ENCODE measurements around the gene CISH. TPM values are rescaled to one million over a fixed set of nuclear protein-coding genes. Genes with fewer than 3 reads are reported as not detected.

Gene CISH
- total and polyA plus RNA-seq, 9 donors: 6.2 to 28.0 (median 21.9) TPM

- no peak for TF ChIP-seq CTCF (IDR thresholded peaks at IDR 0.05)
- intact Hi-C loops (cut with DNase I): no loop called here
- H3K27me3 ChIP-seq: no peaks in the 10 kb centered on the region
- DNase-seq: no peak
- H3K4me1 ChIP-seq (ENCODE audit: insufficient read depth): peaks cover 2% of the 10 kb centered on the region
- H3K27ac ChIP-seq: no peak overlapping the region
- 82 to 91% (median 90%) methylated on average over 6 of the region's 6 CpGs for WGBS, 3 donors
- H3K9me3 ChIP-seq: no peaks in the 10 kb centered on the region
- H3K4me3 ChIP-seq: no peak overlapping the region
- no peaks in the 10 kb centered on the region for H3K36me3 ChIP-seq
These were observed 36.2 kb downstream of the CISH start for GRCh38 chr3:50575372-50575771.

DNA sequence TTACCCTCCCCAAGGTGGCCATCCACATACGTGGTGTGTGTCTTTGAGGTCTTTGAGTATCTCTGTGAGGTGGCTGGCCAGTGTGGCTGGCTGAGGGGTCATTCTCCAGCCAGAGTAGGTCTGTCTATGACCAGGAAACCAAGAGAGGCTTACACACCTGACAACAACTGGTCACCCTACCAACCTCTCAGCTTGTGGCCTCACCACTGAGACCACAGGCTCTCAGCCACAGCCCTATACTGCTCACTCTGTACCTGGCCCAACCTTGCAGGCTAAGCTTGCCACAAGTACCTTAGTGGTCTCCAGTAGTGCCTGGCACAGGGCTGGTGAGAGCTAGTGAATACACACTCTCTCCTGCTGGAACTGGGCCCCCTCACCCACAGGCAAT, 37.1 kb downstream of the CISH start:
- Histone ChIP-seq H3K4me3 (no peak overlapping the region), H3K9me3 (no peaks in the 10 kb centered on the region), H3K27me3 (no peaks in the 10 kb centered on the region), H3K36me3 (no peaks in the 10 kb centered on the region), H3K4me1 (ENCODE audit: insufficient read depth) (peaks cover 5% of the 10 kb centered on the region), H3K27ac (no peak overlapping the region)
- WGBS, 3 donors: 79 to 91% (median 88%) methylated on average over 1 of the region's 1 CpG
- no peak for DNase-seq
- TF ChIP-seq EP300 (IDR thresholded peaks at IDR 0.05) (no peak), CTCF (IDR thresholded peaks at IDR 0.05) (no peak), POLR2A (IDR thresholded peaks at IDR 0.05) (no peak)
- intact Hi-C loops (cut with DNase I): no loop called here

GRCh38 chr3:50573566-50574443, 37.8 kb downstream of the CISH start:
- H3K36me3 ChIP-seq: no peaks in the 10 kb centered on the region
- no peak for TF ChIP-seq CTCF (IDR thresholded peaks at IDR 0.05)
- TF ChIP-seq EP300 (IDR thresholded peaks at IDR 0.05): no peak
- TF ChIP-seq POLR2A (IDR thresholded peaks at IDR 0.05): no peak
- intact Hi-C loops (cut with DNase I): loop anchor here in 2 of 4 donors (2.0 kb wide), 1 partner anchor 41 kb away; no protein-coding TSS in a partner anchor
- H3K9me3 ChIP-seq: no peaks in the 10 kb centered on the region
- H3K27ac ChIP-seq: no peak overlapping the region
- H3K4me1 ChIP-seq (ENCODE audit: insufficient read depth): peaks cover 5% of the 10 kb centered on the region
- DNase-seq: no peak
- H3K4me3 ChIP-seq: no peak overlapping the region
- H3K27me3 ChIP-seq: no peaks in the 10 kb centered on the region
- WGBS, 3 donors: 84 to 88% (median 86%) methylated on average over 8 of the region's 8 CpGs

DNA sequence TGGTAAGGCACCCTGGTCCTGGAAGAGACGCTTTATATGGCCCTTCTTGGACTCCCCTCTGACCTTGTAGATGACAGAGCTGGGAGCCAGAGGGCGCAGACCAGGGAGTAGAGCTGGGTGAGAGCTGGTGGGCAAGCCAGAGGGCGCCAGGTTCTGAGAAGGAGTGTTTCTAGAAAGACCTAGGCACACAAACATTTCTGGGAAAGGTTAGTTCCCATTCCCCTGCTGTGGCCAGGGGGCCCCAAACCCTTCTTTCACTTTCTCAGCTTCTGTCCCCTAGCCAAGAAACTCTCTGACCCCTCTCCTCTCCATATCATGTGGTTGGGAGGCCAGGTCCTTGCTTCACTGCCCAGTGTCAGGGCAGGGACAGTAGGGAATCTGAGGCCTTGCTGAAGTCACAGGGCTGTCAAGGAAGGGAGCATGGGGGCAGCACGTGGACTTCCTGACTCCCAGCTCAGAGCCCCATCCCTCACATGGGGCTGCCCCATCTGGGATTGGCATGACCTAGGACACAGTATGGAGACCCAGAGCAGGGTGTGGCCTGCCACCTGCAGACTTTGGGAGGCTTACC, 38.7 kb downstream of the CISH start:
- Histone ChIP-seq H3K36me3 (no peaks in the 10 kb centered on the region), H3K27me3 (no peaks in the 10 kb centered on the region), H3K9me3 (no peaks in the 10 kb centered on the region), H3K27ac (no peak overlapping the region), H3K4me1 (ENCODE audit: insufficient read depth) (peaks cover 7% of the 10 kb centered on the region), H3K4me3 (no peak overlapping the region)
- WGBS, 3 donors: 77 to 84% (median 77%) methylated on average over 4 of the region's 4 CpGs
- TF ChIP-seq CTCF (IDR thresholded peaks at IDR 0.05): no peak
- TF ChIP-seq POLR2A (IDR thresholded peaks at IDR 0.05): no peak
- TF ChIP-seq EP300 (IDR thresholded peaks at IDR 0.05): no peak
- intact Hi-C loops (cut with DNase I): loop anchor here (1.0 to 2.0 kb wide), 3 partner anchors 40 to 42 kb away; no protein-coding TSS in a partner anchor
- DNase-seq: no peak

All from ovary (tissue), 9 donors.